Measurements from ENCODE around the gene SASH3.
A peak's percentile ranks its signal among the peaks of the same experiment; 100 is the strongest.

Gene SASH3

DNA sequence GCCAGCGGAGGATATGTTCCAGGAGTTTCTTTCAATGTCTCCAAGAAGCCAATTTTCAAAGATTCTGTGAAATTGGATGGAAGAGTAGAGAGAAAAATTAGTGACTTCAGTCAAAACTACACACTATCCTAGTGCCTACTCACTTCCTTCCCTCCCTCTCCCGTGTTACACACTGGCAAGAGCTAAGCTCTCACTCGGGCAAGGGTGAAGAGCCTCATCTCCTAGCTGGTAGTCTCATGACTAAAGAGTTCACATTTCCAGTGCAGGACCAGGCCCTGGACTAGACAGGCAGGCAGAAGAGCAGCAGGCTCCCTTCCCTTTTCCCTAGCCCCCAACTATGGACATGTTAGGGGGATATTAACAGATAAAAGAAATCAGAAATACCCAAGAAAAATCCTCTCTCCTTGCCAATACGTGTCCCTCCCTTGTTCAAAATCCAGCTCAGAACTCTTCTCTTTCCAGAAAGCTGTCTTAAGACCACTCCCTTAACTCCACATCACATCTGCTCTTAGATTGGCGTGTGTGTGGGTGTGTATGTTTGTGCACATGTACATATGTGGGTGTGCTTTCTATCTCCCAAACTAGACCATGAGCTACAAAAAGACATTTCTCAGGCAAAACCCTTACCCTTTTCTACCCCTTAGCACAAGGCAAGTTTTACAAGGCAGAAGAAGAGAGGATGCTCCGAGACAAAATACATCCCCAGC, 34.1 kb downstream of the SASH3 start:
- no peak for DNase-seq (ENCODE audit: low read depth)

- no peak for DNase-seq (ENCODE audit: low read depth)
Observed at GRCh38 chrX:129818123-129818522, 38.4 kb downstream of the SASH3 start.

DNA sequence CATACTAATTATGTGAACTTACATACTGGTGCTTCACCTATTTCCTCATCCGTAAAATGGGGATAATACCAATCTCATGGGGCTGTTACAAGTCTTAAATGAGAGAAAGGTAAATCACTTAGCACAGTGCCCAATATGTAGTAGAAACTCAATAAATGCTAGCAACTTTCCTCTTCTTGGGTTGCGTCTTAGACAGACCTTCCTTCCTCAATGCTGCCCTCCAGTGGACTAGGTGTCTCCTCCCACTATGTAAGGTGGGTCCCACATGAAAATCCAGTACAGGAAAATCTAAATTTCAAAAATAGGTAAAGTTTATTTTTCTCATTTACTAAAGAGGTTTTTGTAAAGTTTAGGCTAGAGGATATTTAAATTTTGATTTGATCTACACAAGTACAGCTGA, 43.4 kb downstream of the SASH3 start:
- DNase-seq (ENCODE audit: low read depth) = peak; percentile 9

DNA sequence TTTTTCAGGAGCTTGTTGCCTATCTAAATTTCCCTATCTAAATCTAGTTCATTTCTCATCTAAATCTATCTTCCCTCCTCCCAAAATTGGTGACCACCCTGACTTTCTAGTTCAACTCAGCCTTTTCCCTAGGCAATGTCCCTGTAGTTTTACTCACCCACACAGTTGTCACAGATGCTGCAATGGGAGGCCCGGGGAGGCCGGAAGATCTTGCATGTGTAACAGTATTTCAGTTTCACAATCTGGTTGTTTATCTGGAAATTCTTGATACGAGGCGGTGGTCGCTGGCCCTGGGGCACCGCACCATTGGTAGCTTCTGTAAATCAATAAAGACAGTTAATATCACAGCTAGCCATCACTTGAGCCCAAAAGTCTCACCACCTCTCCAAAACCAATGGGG, 43.8 kb downstream of the SASH3 start:
- DNase-seq (ENCODE audit: low read depth) = no peak

DNA sequence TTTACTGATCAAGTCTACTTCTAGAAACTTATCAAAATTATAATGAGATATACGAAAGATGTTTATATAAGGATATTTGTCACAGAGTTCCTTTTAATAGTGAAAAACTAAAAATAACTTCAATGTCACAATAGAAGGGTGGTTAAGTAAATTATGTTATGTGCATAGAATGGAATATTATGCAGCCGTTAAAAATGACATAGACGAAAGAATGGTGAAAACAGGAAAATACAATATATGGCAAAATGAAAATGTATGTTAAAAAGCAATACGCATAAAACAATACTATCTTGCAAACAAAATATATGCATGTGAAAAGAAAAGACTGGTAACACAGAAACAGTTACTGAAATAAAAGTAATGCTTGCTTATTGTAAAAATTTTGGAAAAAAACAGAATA, 44.9 kb downstream of the SASH3 start:
- DNase-seq (ENCODE audit: low read depth) = no peak

DNA sequence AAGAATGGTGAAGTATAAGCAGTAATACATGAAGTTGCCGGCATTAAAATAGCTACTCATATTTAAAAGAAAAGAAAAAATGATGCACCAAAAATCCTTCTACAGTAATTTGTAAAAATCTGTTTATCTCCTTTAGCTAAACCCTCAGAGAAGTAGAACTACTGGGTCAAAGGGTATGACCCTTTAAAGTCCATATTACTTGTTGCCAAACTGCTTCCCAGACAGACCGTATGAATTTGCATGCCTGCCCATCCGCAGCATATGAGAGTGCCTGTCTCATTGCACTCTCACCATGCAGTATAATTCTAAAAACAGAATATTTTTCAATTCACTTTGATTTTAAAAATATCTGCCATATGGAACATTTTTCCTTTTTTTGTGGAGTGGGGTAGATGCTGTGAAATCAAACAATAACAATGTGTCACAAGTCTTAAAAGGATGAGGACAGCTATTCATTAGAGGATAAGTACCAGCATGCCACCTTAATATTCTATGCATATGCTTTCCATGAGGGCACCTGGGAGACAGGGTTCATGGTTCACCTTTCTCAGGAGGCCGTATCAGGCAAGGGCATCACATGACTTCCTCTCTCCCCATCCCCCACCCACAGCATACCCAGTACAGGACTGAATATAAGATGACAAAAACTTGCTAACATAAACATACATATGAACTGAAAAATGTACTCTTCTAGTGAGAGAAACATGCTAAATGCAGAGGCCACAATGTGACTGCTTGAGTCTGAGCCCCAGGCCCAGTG, 46.2 kb downstream of the SASH3 start:
- no peak for DNase-seq (ENCODE audit: low read depth)

GRCh38 chrX:129830494-129830893, 50.7 kb downstream of the SASH3 start:
- no peak for DNase-seq (ENCODE audit: low read depth)

GRCh38 chrX:129831091-129831885, 51.5 kb downstream of the SASH3 start:
- no peak for DNase-seq (ENCODE audit: low read depth)

GRCh38 chrX:129833153-129833990, 53.6 kb downstream of the SASH3 start:
- no peak for DNase-seq (ENCODE audit: low read depth)

GRCh38 chrX:129836827-129837226, 57.1 kb downstream of the SASH3 start:
- DNase-seq (ENCODE audit: low read depth) = no peak

- no peak for DNase-seq (ENCODE audit: low read depth)
Observed at GRCh38 chrX:129840344-129840743, 60.6 kb downstream of the SASH3 start.

DNA sequence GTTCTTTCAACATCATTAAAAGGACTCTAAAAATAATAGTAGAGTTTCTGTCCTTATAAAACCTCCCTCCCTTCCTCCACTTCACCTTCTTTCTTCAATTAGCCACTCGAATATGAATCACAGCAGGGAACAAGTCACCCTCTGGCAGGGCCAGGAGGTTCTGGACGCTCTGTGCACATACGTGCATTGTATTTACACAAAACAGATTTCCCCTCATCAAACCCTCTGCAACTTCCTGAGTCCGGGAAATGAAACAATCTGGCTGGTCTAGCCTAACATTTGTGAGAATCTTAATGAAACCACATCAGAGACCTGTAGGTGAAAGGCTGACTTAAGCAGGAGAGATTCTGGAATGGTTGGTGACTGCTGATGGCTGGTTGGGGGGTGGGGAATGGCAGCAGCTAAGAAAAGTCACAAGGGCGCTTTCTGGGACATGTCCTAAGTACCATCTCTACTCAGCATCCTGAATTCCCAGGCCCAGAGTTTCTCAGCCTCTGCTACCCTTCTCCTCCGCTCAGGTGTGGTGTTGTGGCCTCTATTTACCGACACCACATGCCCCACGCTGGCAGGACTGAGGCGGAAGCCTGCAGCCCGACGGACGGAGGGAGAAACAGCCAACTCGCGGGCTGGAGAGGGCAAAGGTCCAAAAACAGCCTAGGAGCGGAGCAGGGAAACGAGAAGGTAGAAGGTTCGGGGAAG, 62.9 kb downstream of the SASH3 start:
- no peak for DNase-seq (ENCODE audit: low read depth)

GRCh38 chrX:129843209-129843458, 63.4 kb downstream of the SASH3 start:
- DNase-seq (ENCODE audit: low read depth) = no peak

GRCh38 chrX:129843459-129844306, 63.9 kb downstream of the SASH3 start, which contains the start of gene ZDHHC9:
TSS of gene ZDHHC9 (minus strand) at chrX:129843886. CDS start at chrX:129841945, 1,941 bp downstream.
- peak; percentile 73 for DNase-seq (ENCODE audit: low read depth)

Measured in T-helper 22 cell (primary cell).